Measurements from ENCODE around the gene TBC1D20.
"Not testable (repeated sequence)": the region's sequence is repeated elsewhere in the genome, so short reads cannot be mapped to it uniquely, and the experiment has no call there.

The TBC1D20 gene

GRCh38 chr20:400128-400453 is 62.2 kb downstream of the TBC1D20 start:
- no peak for DNase-seq

- DNase-seq, result no peak
These were observed 63.1 kb downstream of the TBC1D20 start for GRCh38 chr20:399182-399707.

GRCh38 chr20:397432-398237 is 64.7 kb downstream of the TBC1D20 start:
- DNase-seq, result no peak

GRCh38 chr20:396619-397431 is 65.5 kb downstream of the TBC1D20 start:
- no peak for DNase-seq

- no peak for DNase-seq
These were observed 66.1 kb downstream of the TBC1D20 start for GRCh38 chr20:396252-396618.

GRCh38 chr20:393296-393695 is 69.0 kb downstream of the TBC1D20 start:
- not testable (repeated sequence) for DNase-seq

- DNase-seq, result no peak
These were observed 71.2 kb downstream of the TBC1D20 start for GRCh38 chr20:391041-391711.

GRCh38 chr20:389220-389619 is 73.1 kb downstream of the TBC1D20 start:
- no peak for DNase-seq

- no peak for DNase-seq
These were observed 74.0 kb downstream of the TBC1D20 start for GRCh38 chr20:388034-388994.

- no peak for DNase-seq
These were observed 74.8 kb downstream of the TBC1D20 start for GRCh38 chr20:387520-387919.

- not testable (repeated sequence) for DNase-seq
These were observed 75.7 kb downstream of the TBC1D20 start for GRCh38 chr20:386634-387033.

Data from NCI-H446 (cell line).